Measurements from ENCODE around the gene CEP164.
"Not testable (repeated sequence)": the region's sequence is repeated elsewhere in the genome, so short reads cannot be mapped to it uniquely, and the experiment has no call there.

Gene CEP164

DNA sequence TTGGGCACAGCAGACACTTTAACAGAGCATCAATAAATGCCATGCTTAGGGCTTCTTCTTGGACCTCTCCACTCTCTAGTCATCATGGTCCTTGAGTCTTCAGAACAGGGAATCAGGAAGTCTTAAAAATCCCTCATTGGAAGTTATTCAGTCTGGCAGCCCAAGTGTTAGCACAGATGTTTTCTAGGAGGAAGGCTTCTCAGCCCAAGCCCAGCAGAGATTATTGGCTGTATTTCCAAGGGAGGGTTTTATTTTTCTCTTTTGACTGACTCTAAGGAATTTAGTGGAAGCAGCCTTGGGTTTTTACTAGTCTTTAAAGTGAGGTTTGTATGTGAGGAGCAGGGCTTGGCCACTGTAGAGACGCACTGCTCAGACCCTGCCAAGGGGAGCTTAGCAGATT, 41.9 kb downstream of the CEP164 start:
- no peak for DNase-seq

DNA sequence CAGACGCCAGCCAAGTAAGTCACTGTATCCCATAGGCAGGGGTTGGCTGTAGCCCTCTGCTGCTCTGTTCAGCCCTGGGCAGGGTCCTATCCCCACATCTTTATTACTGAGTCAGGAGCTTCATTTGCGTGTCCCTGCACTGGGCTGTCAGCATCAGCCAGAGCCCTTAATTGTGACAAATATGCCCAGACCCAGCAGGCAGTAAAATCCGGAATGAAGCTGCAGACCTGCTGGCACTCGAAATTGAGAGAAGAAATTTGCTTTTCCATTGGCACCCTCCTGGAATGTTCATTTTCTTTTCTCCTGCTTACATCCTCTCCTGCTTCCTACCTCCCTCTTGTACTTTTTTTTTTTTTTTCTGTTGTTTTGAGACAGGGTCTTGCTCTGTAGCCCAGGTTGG, 43.8 kb downstream of the CEP164 start:
- DNase-seq = no peak

DNA sequence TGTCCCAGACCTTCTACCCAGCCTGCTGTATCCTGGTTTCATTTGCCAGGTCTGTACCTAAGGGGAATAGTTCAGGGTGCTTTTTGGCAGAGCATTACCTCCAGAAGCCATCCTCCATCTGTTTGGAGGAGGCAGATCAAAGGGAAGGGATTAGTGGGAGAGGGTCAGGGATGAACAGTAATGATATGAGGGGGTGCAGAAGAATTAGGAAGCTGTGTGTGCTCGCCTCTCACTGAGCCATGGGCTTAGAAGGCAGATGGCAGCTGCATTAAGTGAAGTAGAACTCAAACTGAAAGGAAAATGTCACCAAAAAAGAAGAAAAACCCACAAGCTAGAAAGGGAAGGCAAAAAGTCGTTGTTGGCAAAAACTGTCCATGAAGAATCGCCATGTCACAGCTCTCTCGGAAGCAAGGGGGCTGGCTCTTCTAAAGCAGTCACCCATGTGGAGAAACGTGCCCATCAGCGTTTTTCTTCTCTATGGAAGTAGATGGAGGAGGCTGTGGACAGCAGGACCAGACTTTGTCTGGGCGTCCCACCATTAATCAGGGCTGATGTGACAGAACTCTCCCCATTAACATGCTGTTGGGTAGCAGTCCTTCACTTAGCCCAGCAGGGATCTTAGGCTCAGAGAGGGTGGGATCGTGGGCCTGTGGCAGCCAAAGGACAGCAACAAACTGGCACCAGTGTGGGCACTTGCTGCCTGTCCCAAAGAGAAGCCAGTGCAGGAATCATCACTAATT, 46.8 kb downstream of the CEP164 start:
- DNase-seq = no peak

DNA sequence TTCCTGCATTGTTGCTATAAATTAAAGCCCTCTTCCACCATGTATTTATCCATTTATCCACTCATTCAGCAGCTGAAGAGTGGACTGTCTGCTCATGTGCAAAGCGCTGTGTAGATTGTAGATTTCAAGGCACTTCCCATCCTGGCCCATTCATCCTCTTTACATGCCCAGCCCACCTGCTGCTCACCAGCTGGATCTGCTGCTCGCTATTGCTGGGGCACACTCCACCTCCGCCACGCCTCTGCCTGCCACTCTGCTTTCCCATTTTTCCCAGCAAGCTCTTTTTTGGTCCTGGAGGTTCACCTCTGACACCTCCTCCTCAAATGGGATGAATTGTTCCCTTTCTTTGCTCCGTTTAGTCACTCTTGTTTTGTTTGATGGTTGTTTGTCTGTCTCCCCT, 48.3 kb downstream of the CEP164 start:
- no peak for DNase-seq

DNA sequence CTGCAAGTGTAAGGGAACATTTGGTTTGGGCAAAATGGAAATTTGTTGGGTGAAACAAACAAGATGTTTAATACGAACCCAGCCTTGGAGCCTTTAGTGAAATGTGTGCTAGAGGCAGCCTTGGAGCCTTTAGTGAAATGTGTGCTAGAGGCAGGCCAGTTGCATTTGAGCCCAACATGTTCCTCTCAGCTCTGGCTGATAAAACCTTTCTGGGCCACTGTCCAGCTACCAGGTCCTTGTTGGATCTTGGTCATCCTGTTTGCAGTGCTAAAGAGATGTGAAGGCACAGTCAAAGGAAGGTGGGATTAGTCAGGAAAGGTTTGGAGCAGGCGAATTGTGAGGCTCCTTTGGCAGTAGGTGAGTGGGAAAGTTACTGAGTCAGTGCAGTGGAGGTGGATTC, 48.9 kb downstream of the CEP164 start:
- DNase-seq = no peak

DNA sequence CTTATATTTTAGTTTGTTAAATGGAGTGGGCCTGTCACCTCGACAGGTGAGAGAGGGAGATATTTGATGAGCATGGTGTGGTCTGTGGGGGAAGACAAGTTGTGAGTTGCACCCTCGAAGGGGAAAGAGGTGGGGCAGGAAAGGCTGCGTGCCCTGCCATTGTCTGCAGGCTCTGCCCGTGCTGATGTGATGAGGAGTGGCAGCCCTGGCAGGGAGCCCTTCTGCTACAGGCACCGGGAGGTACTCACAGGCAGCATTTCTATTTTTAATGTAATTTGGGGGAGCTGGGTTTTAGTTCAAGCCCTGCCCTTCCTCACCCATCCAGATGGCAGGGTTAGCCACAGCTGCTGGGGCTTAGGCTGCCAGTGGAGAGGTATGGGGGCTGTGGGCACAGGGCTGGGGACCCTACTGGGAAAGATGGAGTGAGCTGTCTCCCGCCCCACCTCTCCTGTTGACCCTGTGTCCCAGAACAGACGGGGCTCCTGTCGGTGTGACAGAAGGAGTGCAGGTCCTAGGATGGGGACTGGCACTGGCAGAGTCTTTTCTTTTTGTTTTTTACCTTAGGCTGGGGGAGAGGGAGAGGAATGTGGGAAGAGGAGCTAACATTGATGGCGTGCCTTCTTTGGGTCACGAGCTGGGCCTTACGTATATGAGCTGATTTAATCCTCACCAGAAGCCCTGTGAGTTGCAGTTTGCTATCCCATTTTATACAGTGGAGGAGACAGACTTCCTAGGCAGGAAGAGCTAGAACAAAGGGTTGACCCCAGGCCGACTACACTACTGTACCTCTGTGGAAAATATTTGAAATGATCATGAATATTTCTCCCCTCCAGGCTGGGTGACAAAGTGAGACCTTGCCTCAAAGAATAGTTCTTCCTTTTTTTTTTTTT, 51.6 kb downstream of the CEP164 start:
- DNase-seq = no peak

DNA sequence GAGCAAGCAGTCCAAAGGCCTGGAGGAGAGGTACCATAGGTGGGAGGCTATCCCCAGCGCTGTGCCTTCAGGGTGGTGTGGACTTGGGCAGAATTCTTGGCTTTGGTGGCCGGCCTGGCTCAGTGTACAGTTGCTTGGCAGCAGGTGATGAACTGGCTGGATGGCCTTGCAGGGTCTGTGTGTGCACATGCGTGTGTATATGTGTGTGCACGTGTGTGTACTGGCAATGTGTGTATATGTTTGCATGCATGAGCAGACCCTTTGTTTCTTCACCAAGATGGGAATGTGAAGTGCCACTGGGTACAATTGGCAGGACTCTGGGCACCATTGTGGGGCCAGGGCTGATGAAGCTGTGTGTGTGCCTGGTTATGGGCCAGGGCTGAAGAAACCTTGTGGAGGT, 53.0 kb downstream of the CEP164 start:
- no peak for DNase-seq

DNA sequence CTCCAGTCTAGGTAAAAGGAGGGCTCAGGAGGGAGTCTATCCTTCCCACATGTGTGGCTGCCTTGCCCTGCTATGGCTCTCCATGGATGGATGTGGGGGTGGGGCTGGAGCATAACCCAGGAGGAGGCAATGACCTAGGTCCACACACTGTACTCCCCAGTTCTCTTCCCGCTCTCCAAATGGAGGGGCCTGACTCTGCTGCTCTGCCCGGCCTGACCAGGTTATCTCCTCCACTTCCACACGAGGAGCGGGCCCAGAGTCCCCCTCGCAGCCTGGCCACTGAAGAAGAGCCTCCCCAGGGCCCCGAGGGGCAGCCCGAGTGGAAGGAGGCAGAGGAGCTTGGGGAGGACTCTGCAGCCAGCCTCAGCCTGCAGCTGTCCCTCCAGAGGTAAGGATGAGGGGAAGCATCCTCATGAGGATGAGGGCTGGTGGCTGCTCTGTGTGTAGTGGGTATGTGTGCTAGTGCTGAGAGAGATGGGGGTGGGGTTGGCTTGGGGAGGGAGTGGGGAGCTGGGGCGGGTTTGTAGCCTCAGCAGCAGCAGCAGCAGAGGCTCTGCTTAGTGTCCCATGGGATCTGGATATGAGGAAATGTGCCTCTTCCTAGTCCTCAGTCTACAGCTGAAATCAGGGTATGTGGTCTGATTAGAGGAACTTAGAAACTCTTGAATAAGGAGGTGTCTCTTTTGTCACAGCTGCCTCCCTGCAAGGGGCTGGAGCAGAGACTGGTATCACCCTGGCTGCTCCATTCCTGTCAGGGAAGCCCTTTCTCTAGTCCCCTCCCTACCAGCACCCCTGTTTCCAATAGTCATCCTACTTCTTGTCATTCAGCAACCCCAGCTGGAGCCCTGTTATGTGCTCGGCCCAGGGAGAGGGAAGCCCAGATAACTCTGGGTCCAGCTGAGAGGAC, 54.1 kb downstream of the CEP164 start:
- no peak for DNase-seq

DNA sequence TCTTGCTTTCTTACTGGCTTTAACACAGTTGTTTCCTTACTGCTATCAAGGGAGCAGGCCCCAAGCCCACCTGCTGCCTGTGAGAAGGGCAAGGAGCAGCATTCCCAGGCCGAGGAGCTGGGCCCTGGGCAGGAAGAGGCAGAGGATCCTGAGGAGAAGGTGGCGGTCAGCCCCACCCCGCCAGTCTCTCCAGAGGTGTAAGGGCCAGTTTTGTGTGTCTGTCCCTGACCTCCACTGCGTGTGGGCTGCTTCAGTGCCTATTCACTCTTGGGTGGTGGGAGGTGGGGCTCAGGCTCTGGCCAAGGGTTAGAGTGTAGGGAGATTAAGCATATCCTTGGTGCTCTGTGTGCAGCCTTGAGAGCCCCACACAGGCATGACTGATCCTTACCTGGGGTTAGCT, 55.1 kb downstream of the CEP164 start:
- no peak for DNase-seq

DNA sequence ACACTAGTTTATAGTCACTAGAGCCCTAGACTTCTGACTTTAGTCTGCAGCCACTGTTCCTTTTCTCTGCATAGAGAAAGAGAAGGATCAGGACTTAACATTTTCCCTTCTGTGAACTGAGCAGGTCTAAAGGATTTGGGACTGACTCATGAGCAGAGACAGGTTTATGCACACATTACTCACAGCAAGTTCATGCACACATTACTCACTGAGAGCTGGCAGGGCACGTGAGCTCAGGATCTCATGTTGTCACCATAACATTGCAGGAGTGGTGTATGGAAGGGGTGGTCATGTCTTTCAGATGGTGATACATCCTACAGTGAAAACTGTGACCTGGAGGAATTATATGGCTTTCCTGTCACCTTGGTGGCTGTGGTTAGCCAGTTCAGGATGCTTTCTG, 56.4 kb downstream of the CEP164 start:
- no peak for DNase-seq

DNA sequence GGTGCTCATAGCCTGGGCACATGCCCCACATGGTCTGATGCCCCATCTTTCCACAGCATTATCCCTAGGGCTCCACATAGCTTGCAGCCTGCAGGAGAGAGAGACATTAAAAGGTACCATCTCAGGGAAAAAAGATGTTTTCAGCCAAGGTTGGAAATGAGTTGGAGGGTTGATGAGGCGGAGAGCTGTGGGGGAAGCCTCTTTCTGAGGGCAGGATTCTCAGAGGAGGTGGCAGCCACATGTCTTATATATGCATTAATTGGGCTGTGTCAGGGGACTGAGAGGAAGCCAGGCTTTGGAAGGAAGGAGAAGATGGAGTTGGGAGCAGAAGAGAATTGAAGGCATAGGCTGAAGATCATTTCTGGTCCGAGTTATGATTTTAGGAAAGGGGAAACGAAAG, 57.8 kb downstream of the CEP164 start:
- no peak for DNase-seq

DNA sequence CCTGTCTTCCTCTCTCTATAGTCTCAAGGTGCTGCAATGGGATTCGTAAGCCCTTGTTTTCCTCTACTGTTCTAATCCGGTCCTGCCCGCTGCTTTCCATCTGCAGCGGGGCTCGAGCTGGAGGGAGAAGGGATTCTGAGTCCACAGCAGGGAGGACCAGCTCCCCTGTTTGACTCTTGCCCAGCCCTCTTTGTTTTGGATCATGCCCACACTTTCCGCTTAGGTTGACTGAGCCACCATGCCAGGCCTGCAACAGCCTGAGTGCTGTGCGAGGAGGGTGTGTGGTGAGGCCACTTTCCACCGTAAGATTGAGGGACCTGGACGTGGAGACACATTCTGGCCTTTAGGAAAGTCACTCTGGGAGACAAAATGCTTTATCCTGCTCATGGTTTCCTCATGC, 58.3 kb downstream of the CEP164 start:
- no peak for DNase-seq

DNA sequence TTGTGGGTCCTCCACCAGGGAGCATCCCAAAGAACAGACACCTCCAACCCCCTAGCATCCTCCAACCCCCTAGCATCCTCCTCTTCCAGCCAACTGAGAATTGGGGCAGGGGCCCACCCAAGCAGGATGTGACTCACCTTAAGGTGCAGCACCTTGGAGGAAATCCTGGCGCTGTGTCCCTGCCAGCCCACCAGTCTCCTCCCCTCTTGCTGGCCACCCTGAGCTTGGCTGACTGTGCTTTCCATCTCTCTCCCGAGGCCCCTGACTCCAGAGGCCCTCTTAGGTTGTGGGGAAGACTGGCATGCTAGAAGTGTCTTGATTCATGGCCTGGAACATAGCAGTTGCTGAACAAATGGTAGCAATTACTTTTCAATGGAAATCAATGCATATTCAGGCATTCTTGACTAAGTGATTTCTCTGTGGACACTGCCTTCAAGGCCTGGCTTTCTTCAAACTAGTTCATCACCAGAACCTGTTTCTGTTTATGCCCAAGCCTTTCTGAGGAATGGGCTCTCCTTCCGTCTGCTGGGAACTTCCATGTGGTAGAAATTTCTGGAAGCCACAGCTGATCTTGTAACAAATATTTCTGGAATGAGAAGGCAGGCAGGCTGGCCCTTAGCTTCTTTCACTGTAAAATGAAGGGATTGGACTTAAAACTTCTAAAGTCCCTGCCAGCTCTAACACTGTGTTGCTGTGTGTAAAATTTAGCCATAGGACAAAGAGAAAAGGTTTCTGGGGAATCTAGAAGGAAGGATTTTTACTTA, 60.5 kb downstream of the CEP164 start:
- DNase-seq = no peak

DNA sequence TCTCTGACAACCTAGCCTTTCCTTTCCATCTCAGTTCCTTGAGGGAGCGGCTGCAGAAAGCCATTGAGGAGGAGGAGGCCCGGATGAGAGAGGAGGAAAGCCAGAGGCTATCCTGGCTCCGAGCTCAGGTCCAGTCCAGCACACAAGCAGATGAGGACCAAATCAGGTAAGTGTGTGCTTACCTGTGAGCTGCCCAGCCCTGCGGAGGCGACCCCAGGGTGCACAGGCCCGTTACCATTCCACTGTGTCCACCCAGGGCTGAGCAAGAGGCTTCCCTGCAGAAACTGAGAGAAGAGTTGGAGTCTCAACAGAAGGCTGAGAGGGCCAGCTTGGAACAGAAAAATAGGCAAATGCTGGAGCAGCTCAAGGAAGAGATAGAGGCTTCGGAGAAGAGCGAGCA, 63.1 kb downstream of the CEP164 start:
- no peak for DNase-seq

DNA sequence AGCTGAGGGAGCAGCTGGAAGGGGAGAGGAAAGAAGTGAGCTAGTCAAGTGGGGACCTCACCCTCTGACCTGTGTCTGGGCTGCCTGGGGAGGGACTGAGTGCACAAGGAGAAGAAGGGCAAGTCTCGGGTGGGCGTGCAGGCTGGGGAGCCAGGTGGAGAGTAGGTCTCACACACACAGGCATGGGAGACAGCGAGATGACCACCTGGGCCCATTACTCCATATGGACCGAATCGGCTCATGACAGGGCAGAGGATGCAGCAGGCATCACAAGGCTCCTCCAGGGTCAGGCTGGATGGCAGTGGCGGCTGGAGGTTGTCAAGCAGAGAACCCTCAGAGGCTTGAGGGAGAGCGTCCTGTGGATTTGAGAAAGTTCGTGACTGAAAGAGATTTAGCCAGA, 63.5 kb downstream of the CEP164 start:
- no peak for DNase-seq

DNA sequence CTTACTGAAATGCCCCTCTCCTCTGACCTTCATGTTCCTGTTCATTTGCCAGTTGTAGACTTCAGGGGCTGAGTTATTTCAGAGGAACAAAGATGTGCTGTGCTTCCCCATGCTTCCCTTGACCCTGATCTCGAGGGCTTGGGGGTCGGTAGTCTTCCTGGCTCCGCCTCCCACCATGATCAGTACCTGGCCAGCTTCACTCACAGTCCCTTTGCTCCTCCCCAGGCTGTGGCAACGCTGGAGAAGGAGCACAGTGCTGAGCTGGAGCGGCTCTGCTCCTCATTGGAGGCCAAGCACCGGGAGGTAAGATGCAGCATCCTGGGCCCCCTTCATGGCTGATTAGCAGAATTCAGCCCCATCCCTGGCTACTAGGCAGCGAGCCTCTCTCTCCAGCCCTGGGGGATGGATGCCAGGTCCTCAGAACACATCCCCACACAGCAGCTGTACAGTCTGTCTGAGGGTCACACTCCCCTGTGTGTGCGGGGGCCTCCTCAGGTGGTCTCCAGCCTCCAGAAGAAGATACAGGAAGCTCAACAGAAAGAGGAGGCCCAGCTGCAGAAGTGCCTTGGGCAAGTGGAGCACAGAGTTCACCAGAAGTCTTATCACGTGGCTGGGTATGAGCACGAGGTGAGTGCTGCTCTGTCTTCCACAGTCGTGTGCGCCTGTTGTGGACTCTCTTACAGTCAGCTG, 64.5 kb downstream of the CEP164 start:
- DNase-seq = no peak

DNA sequence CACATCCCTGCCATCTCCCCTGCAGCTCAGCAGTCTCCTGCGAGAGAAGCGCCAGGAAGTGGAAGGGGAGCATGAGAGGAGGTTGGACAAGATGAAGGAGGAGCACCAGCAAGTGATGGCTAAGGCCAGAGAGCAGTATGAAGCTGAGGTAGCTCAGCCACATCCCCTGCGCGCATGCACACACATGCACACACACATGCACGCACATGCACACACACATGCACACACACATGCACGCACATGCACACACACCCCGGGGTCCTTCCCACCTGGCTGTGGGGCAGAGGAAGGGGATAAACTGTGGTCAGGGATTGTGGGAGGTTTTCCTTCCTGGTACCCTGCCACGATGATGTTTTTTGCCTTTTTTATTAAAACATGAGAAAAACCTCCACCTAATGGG, 65.3 kb downstream of the CEP164 start:
- DNase-seq = no peak

DNA sequence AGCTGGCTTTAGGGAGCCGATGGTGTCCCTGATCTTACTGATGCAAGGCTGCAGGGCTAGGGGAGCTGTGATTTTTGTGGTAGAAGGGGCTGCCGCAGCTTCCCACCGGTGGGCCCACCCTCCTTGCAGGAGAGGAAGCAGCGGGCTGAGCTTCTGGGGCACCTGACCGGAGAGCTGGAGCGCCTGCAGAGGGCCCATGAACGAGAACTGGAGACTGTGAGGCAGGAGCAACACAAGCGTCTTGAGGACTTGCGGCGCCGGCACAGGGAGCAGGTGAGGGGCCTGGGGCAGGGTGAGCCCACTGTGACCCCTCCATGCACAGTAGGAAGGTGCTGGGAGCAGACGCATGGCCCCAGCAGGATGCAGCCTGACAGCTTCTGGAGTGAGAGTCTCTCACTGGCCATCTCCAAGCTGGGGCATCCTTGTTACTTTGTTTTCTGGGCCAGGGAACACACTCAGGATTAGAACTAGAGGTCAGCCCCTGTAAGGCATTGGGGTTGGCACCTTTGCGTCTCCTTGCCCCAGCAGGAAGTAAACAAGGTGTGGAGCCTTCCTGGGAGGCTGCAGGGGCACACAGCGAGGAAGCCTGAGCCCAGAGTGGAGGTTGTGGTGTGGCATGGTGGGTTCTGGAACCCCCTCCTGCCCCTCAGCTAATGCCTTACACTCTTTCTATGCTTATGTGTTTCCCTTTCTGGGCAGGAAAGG, 66.7 kb downstream of the CEP164 start:
- DNase-seq = no peak

DNA sequence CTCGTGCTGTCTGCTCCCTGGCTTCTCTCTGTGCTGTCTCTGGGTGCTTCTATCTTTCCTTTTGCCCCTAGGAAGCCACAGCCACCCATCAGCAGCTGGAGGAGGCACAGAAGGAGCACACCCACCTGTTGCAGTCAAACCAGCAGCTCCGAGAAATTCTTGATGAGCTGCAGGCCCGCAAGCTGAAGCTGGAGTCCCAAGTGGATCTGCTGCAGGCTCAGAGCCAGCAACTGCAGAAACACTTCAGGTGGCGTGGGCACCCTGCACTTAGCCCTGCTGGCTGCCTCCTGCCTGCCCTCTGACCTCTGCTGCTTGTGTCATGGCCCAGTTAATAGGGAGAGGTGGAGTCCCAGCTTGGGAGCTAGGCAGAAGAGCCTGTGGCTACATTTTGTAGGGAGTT, 67.8 kb downstream of the CEP164 start:
- DNase-seq = no peak

DNA sequence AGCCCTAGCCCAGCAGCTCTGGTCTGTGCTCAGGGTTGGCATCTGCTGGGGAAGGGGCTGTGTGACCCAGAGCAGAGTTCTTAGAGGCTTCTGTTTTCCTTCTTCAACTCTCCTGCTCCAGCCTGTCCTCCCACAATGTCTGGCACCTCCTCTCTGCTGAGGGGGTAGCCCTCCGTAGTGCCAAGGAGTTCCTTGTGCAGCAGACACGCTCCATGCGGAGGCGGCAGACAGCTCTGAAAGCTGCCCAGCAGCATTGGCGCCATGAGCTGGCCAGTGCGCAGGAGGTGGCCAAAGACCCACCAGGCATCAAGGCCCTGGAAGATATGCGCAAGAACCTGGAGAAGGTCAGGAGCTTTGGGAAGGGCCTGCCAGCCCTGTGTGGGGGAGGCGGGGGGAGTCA, 69.3 kb downstream of the CEP164 start:
- DNase-seq = no peak

DNA sequence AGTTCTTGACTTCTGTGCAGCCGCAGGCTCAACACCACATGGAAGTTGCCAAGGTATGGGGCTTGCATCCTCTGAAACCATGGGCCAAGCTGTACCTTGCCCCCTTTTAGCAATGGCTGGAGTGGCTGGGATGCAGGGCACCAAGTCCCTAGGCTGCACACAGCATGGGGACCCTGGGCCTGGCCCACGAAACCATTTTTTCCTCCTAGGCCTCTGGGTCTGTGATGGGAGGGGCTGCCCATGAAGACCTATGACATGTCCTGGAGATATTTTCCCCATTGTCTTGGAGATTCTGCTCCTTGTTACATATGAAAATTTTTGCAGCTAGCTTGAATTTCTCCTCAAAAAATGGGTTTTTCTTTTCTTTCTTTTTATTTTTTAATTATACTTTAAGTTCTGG, 71.0 kb downstream of the CEP164 start:
- not testable (repeated sequence) for DNase-seq

Measured in SHP77 (cell line).